ENCODE data around the gene PRKACA.

PRKACA gene

GRCh38 chr19:14117668-14118164, at the start of gene PRKACA:
TSS of gene PRKACA (minus strand) at chr19:14117762. CDS start at chr19:14117547, 215 bp downstream.
- peak; percentile 94 for DNase-seq

- DNase-seq, result no peak
Observed at GRCh38 chr19:14166999-14167575, 49.5 kb upstream of the PRKACA start.

- DNase-seq, result no peak
Observed at GRCh38 chr19:14165990-14166830, 48.6 kb upstream of the PRKACA start.

GRCh38 chr19:14164724-14165493, 47.3 kb upstream of the PRKACA start:
- DNase-seq, result no peak

GRCh38 chr19:14164082-14164481, 46.5 kb upstream of the PRKACA start:
- no peak for DNase-seq

- no peak for DNase-seq
Observed at GRCh38 chr19:14162871-14163297, 45.3 kb upstream of the PRKACA start.

- DNase-seq, result no peak
Observed at GRCh38 chr19:14161305-14161704, 43.7 kb upstream of the PRKACA start.

- no peak for DNase-seq
Observed at GRCh38 chr19:14160017-14160703, 42.6 kb upstream of the PRKACA start.

GRCh38 chr19:14159059-14159458, 41.5 kb upstream of the PRKACA start:
- DNase-seq, result no peak

GRCh38 chr19:14158276-14159023, 40.9 kb upstream of the PRKACA start:
- no peak for DNase-seq

- no peak for DNase-seq
Observed at GRCh38 chr19:14156971-14157717, 39.6 kb upstream of the PRKACA start.

- no peak for DNase-seq
Observed at GRCh38 chr19:14156122-14156521, 38.6 kb upstream of the PRKACA start.

GRCh38 chr19:14155371-14155770, 37.8 kb upstream of the PRKACA start:
- DNase-seq, result no peak

- DNase-seq, result no peak
Observed at GRCh38 chr19:14152713-14153112, 35.2 kb upstream of the PRKACA start.

GRCh38 chr19:14150770-14151661, 33.5 kb upstream of the PRKACA start:
- DNase-seq, result no peak

GRCh38 chr19:14150041-14150769, 32.6 kb upstream of the PRKACA start:
- DNase-seq, result no peak

- no peak for DNase-seq
Observed at GRCh38 chr19:14149509-14149994, 32.0 kb upstream of the PRKACA start.

GRCh38 chr19:14148751-14149410, 31.3 kb upstream of the PRKACA start:
- DNase-seq, result no peak

Data from AML-193 (cell line).